Measurements from ENCODE around the gene SHROOM4.

Gene SHROOM4

GRCh38 chrX:50609796-50610195 lies 204.2 kb downstream of the SHROOM4 start:
- no peak for DNase-seq

DNA sequence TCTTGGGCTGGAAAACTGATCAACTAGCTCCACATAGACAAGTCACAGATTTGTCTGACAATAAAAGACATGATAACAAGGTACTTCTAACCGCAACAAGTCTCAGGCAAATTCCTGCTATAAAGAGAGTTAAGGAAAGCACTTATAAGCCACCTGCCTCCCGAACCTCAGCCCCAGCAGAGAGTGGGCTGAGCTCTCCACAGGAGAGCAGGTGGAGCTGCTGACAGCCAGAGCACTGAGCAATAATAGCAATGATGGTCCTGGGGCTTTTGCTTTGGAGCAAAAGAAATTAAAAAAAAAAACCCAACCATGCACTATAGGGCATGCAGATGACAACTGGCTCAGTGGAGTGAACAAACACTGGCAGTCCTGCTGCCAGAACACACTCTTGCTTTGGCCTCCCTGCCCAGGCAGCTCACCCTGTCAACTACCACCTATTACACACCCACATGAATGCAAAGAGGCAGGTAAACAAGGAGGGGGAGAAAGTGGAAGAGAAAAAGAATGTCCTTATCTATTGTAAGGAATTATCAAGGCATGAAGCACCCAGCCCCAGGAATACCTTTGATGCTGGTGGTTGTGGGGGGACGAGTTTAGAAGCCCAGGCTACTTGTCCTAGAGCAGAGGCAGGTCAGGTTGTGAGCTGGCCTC lies 207.6 kb downstream of the SHROOM4 start:
- DNase-seq: no peak

GRCh38 chrX:50596056-50596455 lies 217.9 kb downstream of the SHROOM4 start:
- no peak for DNase-seq

DNA sequence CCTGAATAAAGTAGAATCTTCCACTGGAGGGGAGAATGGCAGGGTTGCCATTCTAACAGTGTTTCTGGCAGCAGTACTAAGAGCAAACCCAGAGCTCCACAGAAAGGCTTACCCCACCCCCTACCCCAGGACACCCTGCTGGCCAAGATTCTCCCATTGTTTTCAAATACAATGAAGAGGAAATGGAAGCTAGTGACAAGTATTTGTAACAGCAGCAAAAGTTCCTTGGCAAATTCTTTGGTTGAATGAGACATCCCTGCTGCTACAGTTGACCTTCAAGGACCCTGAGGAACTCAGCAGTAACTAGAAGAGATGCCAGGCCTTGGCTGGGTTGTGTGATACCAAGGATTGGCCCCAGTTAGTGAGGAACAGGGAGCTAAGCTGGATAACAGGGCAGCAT lies 219.2 kb downstream of the SHROOM4 start:
- DNase-seq: no peak

GRCh38 chrX:50586980-50587379 lies 227.0 kb downstream of the SHROOM4 start:
- no peak for DNase-seq

DNA sequence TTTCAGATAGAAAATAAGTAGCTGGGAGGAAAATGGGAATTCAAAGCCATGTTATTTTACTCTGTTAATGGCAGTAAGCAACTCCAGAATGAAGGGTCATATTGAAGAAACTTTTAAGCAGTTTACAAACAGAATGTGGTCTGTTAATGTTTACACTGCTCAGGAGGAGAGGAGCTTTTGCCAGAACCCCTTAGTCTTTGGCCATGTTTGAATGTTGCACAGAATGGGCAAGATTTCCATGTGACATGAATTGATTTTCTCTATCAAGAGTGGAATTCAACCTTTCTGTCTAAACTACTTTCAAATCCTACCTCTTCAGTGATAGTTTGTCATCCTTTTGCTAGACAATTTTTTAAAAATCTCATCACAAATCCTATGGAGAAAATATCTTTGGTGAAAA lies 227.6 kb downstream of the SHROOM4 start:
- DNase-seq: no peak

DNA sequence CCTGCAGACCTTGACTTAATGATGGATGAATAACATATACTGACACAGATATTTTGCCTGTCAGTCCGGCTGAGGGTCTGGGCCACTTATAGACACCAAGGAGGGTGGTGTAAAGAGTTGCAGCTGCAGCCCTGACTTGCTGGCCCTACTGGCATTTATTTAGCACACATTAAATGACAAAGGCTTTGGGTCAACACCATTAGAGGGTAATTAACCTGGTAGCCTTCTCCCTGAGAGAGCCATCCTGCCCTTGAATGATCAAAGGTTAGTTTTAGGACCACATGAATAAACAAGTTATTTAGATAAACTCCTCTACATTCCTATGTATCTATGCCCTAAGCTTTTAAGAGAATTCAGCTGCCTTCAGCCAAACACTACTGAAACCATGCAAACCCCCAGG lies 232.6 kb downstream of the SHROOM4 start:
- DNase-seq: no peak

DNA sequence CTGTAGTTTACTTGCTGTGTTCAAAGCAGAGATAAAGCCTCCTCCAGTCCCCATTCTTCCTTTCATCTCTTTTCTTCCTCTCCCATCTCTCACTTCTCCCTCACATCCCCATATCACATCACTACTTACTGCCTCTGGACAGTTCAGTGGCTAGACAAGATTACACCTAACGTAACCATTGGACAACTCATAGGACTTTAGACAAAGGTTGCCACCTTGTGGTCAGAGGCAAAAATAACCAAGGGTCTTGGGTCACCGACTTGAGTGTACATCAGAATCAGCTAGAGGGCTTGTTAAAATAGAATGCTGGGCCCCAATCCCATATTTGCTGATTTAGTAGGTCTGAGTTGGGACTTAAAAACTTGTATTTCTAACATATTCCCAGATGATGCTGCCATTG lies 234.0 kb downstream of the SHROOM4 start:
- peak; percentile 65 for DNase-seq

DNA sequence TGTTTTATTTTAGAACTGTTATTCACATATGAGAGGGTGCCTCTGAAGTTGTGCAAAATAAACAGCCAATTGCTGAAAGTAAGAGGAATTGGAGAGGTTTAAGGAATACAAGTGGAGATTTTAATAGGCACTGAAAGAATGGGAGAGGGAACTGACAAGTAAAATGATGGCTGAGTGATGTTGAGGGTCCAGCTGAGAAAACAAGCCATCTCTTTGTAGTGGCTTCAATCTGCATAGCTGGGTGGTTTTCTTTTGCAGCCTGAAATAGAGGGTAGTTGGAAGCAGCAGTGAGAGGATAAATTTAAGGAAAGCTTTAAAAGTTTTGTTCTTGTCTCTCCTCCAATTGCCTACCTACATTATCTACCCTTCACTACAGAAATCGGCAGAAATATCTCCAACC lies 236.7 kb downstream of the SHROOM4 start:
- DNase-seq: no peak

DNA sequence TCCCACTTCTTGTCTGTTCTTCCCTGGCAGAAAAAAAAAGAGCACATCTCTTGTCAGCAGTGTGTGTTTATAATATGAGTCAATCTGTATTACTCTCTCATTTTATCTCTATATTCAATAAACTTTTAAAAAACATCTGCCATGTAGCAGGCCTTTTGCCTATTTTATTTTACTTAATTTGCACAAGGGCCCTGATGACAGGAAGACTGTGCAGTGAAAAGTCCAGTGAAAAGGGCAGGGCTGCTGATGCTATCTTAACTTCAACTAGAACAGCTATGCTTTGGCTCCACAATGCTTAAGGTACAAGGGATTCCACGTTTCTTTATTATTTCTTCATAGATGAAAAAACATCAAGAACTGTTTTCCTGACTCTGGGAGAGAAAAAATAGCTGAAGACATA lies 246.4 kb downstream of the SHROOM4 start:
- DNase-seq: no peak

DNA sequence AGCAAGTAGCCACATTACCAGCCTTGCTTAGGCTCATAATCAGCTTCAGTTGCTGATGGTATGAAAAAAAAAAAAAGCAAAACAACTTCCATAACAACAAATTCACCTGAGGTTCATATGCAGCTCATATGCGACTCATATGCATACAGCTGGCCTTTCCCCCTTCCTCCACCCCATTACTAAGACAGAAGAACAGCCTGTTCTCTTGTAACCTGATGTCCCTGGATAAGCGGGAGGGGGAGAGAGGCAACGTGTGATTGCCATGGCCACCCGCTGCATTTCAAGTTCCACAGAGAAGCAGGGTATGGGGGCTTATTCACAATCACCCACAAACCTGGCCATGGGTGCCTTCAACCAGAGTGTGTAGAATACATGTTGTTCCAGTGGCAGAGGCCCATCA lies 248.3 kb downstream of the SHROOM4 start:
- no peak for DNase-seq
